GM19240 (cell line): ENCODE data around the gene SEMA5B.

Experiments used
- DNase-seq: peaks from one replicate; pipeline ENCODE4 v3.0.0; 2011; ENCODE audit warnings: low spot score; ENCODE audit not compliant: insufficient read length

Gene SEMA5B

GRCh38 chr3:122926811-122927210 lies 100.8 kb downstream of the SEMA5B start:
- DNase-seq, result no peak

GRCh38 chr3:122926322-122926721 lies 101.2 kb downstream of the SEMA5B start:
- DNase-seq, result no peak

- no peak for DNase-seq
These were observed 101.8 kb downstream of the SEMA5B start for GRCh38 chr3:122925756-122926155.

GRCh38 chr3:122924056-122924455 lies 103.5 kb downstream of the SEMA5B start:
- no peak for DNase-seq

- no peak for DNase-seq
These were observed 104.0 kb downstream of the SEMA5B start for GRCh38 chr3:122923611-122924010.

GRCh38 chr3:122921791-122922651 lies 105.5 kb downstream of the SEMA5B start:
- DNase-seq, result no peak

GRCh38 chr3:122920986-122921385 lies 106.6 kb downstream of the SEMA5B start:
- no peak for DNase-seq

- DNase-seq, result no peak
These were observed 108.3 kb downstream of the SEMA5B start for GRCh38 chr3:122919291-122919610.

- DNase-seq, result no peak
These were observed 108.8 kb downstream of the SEMA5B start for GRCh38 chr3:122918576-122919290.

GRCh38 chr3:122917412-122917811 lies 110.2 kb downstream of the SEMA5B start:
- DNase-seq, result no peak

GRCh38 chr3:122916580-122916979 lies 111.0 kb downstream of the SEMA5B start:
- DNase-seq, result peak; percentile 45

GRCh38 chr3:122916084-122916483 lies 111.5 kb downstream of the SEMA5B start:
- DNase-seq, result no peak

GRCh38 chr3:122915300-122916055 lies 112.1 kb downstream of the SEMA5B start:
- no peak for DNase-seq

- DNase-seq, result no peak
These were observed 113.9 kb downstream of the SEMA5B start for GRCh38 chr3:122913539-122914100.

- DNase-seq, result no peak
These were observed 114.6 kb downstream of the SEMA5B start for GRCh38 chr3:122912772-122913538.

GRCh38 chr3:122911901-122912300 lies 115.7 kb downstream of the SEMA5B start:
- no peak for DNase-seq

- no peak for DNase-seq
These were observed 119.3 kb downstream of the SEMA5B start for GRCh38 chr3:122908251-122908650.

- DNase-seq, result no peak
These were observed 120.1 kb downstream of the SEMA5B start for GRCh38 chr3:122907471-122907870.

GRCh38 chr3:122903171-122903570 lies 124.4 kb downstream of the SEMA5B start:
- no peak for DNase-seq

GRCh38 chr3:122902326-122902725 lies 125.2 kb downstream of the SEMA5B start:
- no peak for DNase-seq

- no peak for DNase-seq
These were observed 129.3 kb downstream of the SEMA5B start for GRCh38 chr3:122898298-122898697.
